ENCODE measurements around the gene KDM5B. TPM values are rescaled to one million over a fixed set of nuclear protein-coding genes. Genes with fewer than 3 reads are reported as not detected.
"Not testable (repeated sequence)": the region's sequence is repeated elsewhere in the genome, so short reads cannot be mapped to it uniquely, and the experiment has no call there.

The KDM5B gene
- total RNA-seq, 2 experiments from 2014 or later, result 16.8 to 18.2 TPM

- DNase-seq; H3K4me3 Mint-ChIP-seq; H3K9me3 Mint-ChIP-seq; H3K4me1 Mint-ChIP-seq (ENCODE audit: low read depth); H3K36me3 Mint-ChIP-seq (ENCODE audit: low read depth); H3K27ac Mint-ChIP-seq; H3K27me3 Mint-ChIP-seq (ENCODE audit: low read depth); intact Hi-C loops (cut with micrococcal nuclease): not testable (repeated sequence)
- CTCF ChIA-PET, result interaction anchor here (1.4 kb wide), 1 partner anchor 538 kb away, joined by 4 read pairs; no protein-coding TSS in a partner anchor
These were observed 85.2 kb downstream of the KDM5B start for GRCh38 chr1:202723046-202723445.

GRCh38 chr1:202716654-202717053 is 91.6 kb downstream of the KDM5B start:
- Mint-ChIP-seq H3K27me3 (ENCODE audit: low read depth) (peaks cover 2% of the 10 kb centered on the region), H3K36me3 (ENCODE audit: low read depth) (no peaks in the 10 kb centered on the region), H3K4me3 (no peak overlapping the region), H3K4me1 (ENCODE audit: low read depth) (peaks cover 3% of the 10 kb centered on the region), H3K9me3 (no peaks in the 10 kb centered on the region), H3K27ac (no peak overlapping the region)
- CTCF ChIA-PET, result interaction anchor here (1.0 to 1.1 kb wide), 2 partner anchors 24 to 527 kb away, joined by 3 to 7 read pairs; no protein-coding TSS in a partner anchor
- no peak for DNase-seq
- intact Hi-C loops (cut with micrococcal nuclease), result loop anchor here (5.0 kb wide), 1 partner anchor 254 kb away; no protein-coding TSS in a partner anchor

- CTCF ChIA-PET, result interaction anchor here (0.6 kb wide), 2 partner anchors 197 to 259 kb away, joined by 3 to 6 read pairs; no protein-coding TSS in a partner anchor
- intact Hi-C loops (cut with micrococcal nuclease); H3K36me3 Mint-ChIP-seq (ENCODE audit: low read depth): not testable (repeated sequence)
These were observed 94.0 kb downstream of the KDM5B start for GRCh38 chr1:202714202-202714601.

GRCh38 chr1:202713110-202713509 is 95.1 kb downstream of the KDM5B start:
- intact Hi-C loops (cut with micrococcal nuclease), result no loop called here
- peaks cover 4% of the 10 kb centered on the region for H3K4me1 Mint-ChIP-seq (ENCODE audit: low read depth)
- H3K36me3 Mint-ChIP-seq (ENCODE audit: low read depth), result no peaks in the 10 kb centered on the region
- no peak for DNase-seq
- peaks cover 29% of the 10 kb centered on the region for H3K27me3 Mint-ChIP-seq (ENCODE audit: low read depth)
- no peaks in the 10 kb centered on the region for H3K9me3 Mint-ChIP-seq
- CTCF ChIA-PET, result interaction anchor here (1.2 kb wide), 1 partner anchor 520 kb away, joined by 3 read pairs; the partner anchor contains the start of gene LGR6
- no peak overlapping the region for H3K27ac Mint-ChIP-seq
- no peak overlapping the region for H3K4me3 Mint-ChIP-seq

More at GRCh38 chr1:202714202-202714601, 94.0 kb downstream of the KDM5B start:
- not testable (repeated sequence) for H3K4me3 Mint-ChIP-seq; H3K4me1 Mint-ChIP-seq (ENCODE audit: low read depth); H3K27ac Mint-ChIP-seq; H3K9me3 Mint-ChIP-seq; DNase-seq
- H3K27me3 Mint-ChIP-seq (ENCODE audit: low read depth), result peaks cover 18% of the 10 kb centered on the region

GRCh38 chr1:202711949-202712635 is 96.1 kb downstream of the KDM5B start:
- Mint-ChIP-seq H3K27ac (no peak overlapping the region), H3K9me3 (no peaks in the 10 kb centered on the region), H3K4me1 (ENCODE audit: low read depth) (peaks cover 4% of the 10 kb centered on the region), H3K4me3 (no peak overlapping the region), H3K27me3 (ENCODE audit: low read depth) (peaks cover 36% of the 10 kb centered on the region), H3K36me3 (ENCODE audit: low read depth) (no peaks in the 10 kb centered on the region)
- intact Hi-C loops (cut with micrococcal nuclease), result no loop called here
- no peak for DNase-seq
- CTCF ChIA-PET, result no interaction called here

- intact Hi-C loops (cut with micrococcal nuclease), result no loop called here
- no peak within 1 kb of the TSS for H3K4me3 Mint-ChIP-seq
- peak; percentile 15 for DNase-seq
- peaks cover 51% of the 10 kb centered on the region for H3K27me3 Mint-ChIP-seq (ENCODE audit: low read depth)
- H3K36me3 Mint-ChIP-seq (ENCODE audit: low read depth), result no peaks in the 10 kb centered on the region
- no peak within 1 kb of the TSS for H3K27ac Mint-ChIP-seq
- peaks cover 4% of the 10 kb centered on the region for H3K4me1 Mint-ChIP-seq (ENCODE audit: low read depth)
- no peaks in the 10 kb centered on the region for H3K9me3 Mint-ChIP-seq
- CTCF ChIA-PET, result interaction anchor here (0.6 to 0.9 kb wide), 2 partner anchors 9 to 393 kb away, joined by 3 to 4 read pairs; no protein-coding TSS in a partner anchor
These were observed 97.9 kb downstream of the KDM5B start, which contains the start of gene SYT2 for GRCh38 chr1:202710070-202711045. SYT2 (minus strand) TSS chr1:202710454; CDS start chr1:202605772, 104,682 bp downstream.

- Mint-ChIP-seq H3K4me1 (ENCODE audit: low read depth) (peaks cover 4% of the 10 kb centered on the region), H3K4me3 (no peak overlapping the region), H3K27ac (no peak overlapping the region), H3K36me3 (ENCODE audit: low read depth) (no peaks in the 10 kb centered on the region), H3K9me3 (no peaks in the 10 kb centered on the region), H3K27me3 (ENCODE audit: low read depth) (peaks cover 51% of the 10 kb centered on the region)
- DNase-seq, result no peak
- intact Hi-C loops (cut with micrococcal nuclease), result no loop called here
- CTCF ChIA-PET, result no interaction called here
These were observed 98.8 kb downstream of the KDM5B start for GRCh38 chr1:202709276-202710041.

GRCh38 chr1:202708456-202709275 is 99.6 kb downstream of the KDM5B start:
- no peak for DNase-seq
- H3K27me3 Mint-ChIP-seq (ENCODE audit: low read depth), result peaks cover 55% of the 10 kb centered on the region
- no peak overlapping the region for H3K27ac Mint-ChIP-seq
- intact Hi-C loops (cut with micrococcal nuclease), result no loop called here
- no peaks in the 10 kb centered on the region for H3K9me3 Mint-ChIP-seq
- H3K36me3 Mint-ChIP-seq (ENCODE audit: low read depth), result no peaks in the 10 kb centered on the region
- H3K4me1 Mint-ChIP-seq (ENCODE audit: low read depth), result peaks cover 4% of the 10 kb centered on the region
- H3K4me3 Mint-ChIP-seq, result no peak overlapping the region
- CTCF ChIA-PET, result interaction anchor here (0.8 kb wide), 1 partner anchor 137 kb away, joined by 10 read pairs; no protein-coding TSS in a partner anchor

- intact Hi-C loops (cut with micrococcal nuclease), result no loop called here
- Mint-ChIP-seq H3K27ac (no peak overlapping the region), H3K4me1 (ENCODE audit: low read depth) (peaks cover 4% of the 10 kb centered on the region), H3K36me3 (ENCODE audit: low read depth) (no peaks in the 10 kb centered on the region), H3K4me3 (no peak overlapping the region), H3K9me3 (no peaks in the 10 kb centered on the region), H3K27me3 (ENCODE audit: low read depth) (peaks cover 60% of the 10 kb centered on the region)
- CTCF ChIA-PET, result interaction anchor here (0.6 to 1.1 kb wide), 2 partner anchors 13 to 1330 kb away, joined by 3 read pairs; no protein-coding TSS in a partner anchor
- DNase-seq, result no peak
These were observed 101.4 kb downstream of the KDM5B start for GRCh38 chr1:202706851-202707250.

- no peak for DNase-seq
- intact Hi-C loops (cut with micrococcal nuclease), result no loop called here
- no peaks in the 10 kb centered on the region for H3K36me3 Mint-ChIP-seq (ENCODE audit: low read depth)
- peaks cover 46% of the 10 kb centered on the region for H3K27me3 Mint-ChIP-seq (ENCODE audit: low read depth)
- CTCF ChIA-PET, result no interaction called here
- no peak overlapping the region for H3K27ac Mint-ChIP-seq
- H3K4me1 Mint-ChIP-seq (ENCODE audit: low read depth), result peaks cover 4% of the 10 kb centered on the region
- H3K9me3 Mint-ChIP-seq, result no peaks in the 10 kb centered on the region
- no peak overlapping the region for H3K4me3 Mint-ChIP-seq
These were observed 103.6 kb downstream of the KDM5B start for GRCh38 chr1:202704601-202705000.

- H3K9me3 Mint-ChIP-seq, result no peaks in the 10 kb centered on the region
- H3K36me3 Mint-ChIP-seq (ENCODE audit: low read depth), result no peaks in the 10 kb centered on the region
- CTCF ChIA-PET, result no interaction called here
- no peaks in the 10 kb centered on the region for H3K4me1 Mint-ChIP-seq (ENCODE audit: low read depth)
- no peak overlapping the region for H3K4me3 Mint-ChIP-seq
- DNase-seq, result no peak
- intact Hi-C loops (cut with micrococcal nuclease), result no loop called here
- no peak overlapping the region for H3K27ac Mint-ChIP-seq
- peaks cover 36% of the 10 kb centered on the region for H3K27me3 Mint-ChIP-seq (ENCODE audit: low read depth)
These were observed 105.0 kb downstream of the KDM5B start for GRCh38 chr1:202703191-202703590.
